Fibroblast of the conjunctiva (primary cell): Measurements from ENCODE around the gene CDKN2A.

Source experiments
- DNase-seq: peaks from one replicate; pipeline ENCODE4 v3.0.0-alpha.2; 2010; ENCODE audit warnings: low read depth

CDKN2A gene

DNA sequence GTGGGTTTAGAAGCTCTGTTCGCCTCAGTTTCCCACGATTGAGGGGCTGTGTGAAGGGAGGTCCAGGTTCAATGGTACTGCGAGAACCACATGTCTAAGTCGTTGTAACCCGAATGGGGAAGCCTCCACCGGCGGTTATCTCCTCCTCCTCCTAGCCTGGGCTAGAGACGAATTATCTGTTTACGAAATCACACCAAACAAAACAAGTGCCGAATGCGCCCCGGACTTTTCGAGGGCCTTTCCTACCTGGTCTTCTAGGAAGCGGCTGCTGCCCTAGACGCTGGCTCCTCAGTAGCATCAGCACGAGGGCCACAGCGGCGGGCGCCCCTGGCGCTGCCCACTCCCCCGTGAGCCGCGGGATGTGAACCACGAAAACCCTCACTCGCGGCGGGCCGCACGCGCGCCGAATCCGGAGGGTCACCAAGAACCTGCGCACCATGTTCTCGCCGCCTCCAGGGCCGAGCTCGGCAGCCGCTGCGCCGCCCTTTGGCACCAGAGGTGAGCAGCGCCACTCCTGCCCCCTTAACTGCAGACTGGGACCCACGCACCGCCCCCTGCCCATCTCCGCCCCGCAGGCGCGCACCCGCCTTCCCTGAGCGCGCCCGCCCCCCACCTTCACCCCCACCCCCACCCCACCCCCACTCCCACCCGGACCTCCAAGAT is at the start of gene CDKN2A:
TSS of gene CDKN2A (minus strand) at position 500 of the 663 bp plus-strand sequence.
- DNase-seq = no peak

- DNase-seq = no peak
These were observed 49.7 kb upstream of the CDKN2A start for GRCh38 chr9:22043928-22044327.

- no peak for DNase-seq
These were observed 47.6 kb upstream of the CDKN2A start for GRCh38 chr9:22041775-22042174.

DNA sequence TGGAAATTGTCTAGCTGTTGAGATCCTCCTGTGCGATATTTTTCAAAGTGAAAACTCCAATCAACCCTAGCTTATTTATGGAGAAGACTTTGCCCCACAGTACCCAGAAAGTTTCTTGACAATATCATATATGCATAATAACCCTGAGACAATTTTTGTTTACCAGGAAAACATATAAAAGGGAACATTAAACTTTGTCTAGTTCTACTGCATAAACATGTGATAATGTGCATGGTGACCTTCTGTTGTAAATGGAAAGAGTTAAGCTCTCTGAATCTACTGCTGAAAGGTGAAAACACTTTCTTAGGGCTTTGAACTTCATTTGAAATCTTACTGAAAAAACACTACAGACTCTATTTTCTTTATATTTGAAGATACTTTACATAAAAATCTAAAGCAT is 47.2 kb upstream of the CDKN2A start:
- DNase-seq = no peak

DNA sequence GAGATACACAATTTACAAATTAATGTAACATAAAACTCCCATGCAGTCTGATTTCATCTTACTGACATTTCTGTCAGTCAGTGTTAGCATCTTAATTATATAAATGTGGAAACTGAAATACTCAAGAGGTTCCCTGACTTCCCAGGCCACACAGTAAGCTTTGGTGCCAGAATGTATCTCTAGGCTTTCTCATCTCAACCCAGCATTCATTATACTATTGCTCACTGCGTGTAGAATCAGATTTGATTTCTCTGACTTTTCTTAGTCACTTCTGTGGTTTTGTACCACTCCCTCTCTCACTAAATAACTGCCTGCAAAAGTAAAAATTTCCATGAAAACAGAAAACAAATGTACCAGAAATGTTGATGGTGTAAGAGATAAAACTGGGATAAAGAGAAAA is 46.6 kb upstream of the CDKN2A start:
- no peak for DNase-seq

GRCh38 chr9:22039258-22039657 is 45.1 kb upstream of the CDKN2A start:
- no peak for DNase-seq

- no peak for DNase-seq
These were observed 43.9 kb upstream of the CDKN2A start for GRCh38 chr9:22037954-22038690.

DNA sequence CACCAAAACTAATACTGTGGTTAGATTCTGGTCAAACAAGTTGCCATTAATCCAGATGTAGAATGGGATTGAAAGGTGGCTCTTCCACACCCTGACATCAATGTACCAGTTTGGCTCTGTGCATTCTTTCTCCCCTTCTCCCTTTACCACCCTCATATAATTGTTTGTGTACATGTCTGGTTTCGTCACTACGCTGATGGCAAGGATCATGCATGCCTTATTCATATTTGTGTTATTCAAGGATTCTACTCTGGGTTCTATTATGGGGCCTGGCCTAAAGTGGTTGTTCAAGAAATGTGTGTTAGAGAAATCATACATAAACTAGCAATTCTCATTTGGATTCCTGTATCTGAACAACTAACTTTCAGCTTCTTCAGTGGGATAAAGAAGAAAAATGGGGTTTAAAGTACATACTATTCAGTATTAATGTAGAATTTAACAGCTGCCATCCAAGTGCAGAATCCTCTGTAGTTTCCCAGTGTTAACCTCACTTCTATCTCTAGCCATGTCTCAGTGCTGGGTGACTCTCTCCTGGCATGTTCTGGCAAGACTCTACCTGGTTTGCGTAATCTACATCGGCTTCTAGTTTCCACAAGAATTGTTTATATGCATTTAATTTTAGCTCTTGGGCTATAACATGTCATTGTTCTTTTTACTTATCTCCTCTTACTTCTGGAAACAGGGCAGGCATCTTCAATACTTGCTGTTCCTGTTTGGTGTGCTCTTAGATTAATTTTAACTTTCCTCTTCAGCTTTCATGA is 42.9 kb upstream of the CDKN2A start:
- no peak for DNase-seq

DNA sequence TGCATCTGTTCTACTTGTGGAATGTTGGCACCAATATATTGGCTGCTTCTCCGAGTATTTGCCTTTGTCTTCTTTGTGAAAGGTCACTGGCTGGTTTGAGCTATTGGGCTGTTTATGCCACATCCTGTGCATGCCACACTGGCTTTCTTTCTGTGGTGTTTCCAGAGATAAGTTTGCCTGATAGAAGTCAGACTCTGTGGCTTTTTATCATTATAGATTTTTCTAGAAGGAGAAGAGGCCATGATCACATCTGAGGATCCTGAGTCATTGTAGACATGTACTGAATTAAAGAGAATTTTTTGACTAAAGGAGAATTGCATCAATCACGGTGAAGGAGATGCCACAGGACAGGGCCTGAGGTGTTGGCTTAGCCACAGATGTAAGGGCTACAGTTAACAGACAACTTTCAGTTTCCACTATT is 41.4 kb upstream of the CDKN2A start:
- no peak for DNase-seq

DNA sequence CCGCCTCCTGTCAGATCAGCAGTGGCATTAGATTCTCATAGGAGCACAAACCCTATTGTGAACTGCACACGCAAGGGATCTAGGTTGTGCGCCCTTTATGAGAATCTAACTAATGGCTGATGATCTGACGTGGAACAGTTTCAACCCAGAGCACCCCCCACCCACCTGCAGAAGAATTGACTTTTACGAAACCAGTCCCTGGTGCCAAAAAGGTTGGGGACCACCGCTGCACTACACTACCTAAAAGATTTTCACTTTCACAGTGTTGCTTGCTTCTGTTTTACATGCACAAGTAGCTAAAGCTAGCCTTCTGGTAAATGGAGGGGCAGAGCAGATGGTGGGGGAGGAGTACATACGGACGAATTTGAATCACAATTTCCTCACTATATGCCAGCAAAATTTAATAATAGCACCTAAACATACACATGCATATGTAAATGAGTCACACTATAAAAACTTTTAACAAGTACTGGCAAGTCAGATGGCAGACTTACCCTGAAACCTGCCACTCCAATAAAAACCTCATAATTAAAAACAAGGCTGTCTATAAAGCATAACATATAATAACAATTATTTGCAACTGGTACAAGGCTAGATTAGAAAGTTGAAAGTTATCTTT is 38.9 kb upstream of the CDKN2A start:
- DNase-seq = no peak

GRCh38 chr9:22031655-22032411 is 37.6 kb upstream of the CDKN2A start:
- DNase-seq = no peak

DNA sequence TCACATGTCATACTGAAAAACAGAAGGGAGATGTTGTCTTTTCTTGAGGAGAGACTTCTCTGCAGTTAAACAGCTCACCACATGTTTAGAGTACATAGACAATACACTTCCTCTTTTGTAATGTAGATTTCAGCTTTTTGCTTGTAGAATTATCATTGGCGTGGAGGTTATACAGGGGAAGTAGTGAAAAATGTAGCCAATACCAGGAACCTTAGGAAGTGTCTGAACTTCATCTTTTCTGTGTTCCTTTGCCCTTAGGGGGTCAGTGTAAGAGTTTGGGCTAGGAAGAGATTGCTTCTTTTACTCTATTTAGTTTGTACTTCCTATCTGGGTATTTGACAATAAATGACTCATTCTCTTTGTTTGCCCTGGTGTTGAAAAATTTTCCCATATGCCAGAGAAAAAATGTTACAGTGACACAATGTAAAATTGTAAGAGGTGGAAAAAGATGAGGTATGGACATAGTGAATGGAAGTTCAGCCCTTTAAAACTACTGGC is 36.0 kb upstream of the CDKN2A start:
- DNase-seq = no peak

DNA sequence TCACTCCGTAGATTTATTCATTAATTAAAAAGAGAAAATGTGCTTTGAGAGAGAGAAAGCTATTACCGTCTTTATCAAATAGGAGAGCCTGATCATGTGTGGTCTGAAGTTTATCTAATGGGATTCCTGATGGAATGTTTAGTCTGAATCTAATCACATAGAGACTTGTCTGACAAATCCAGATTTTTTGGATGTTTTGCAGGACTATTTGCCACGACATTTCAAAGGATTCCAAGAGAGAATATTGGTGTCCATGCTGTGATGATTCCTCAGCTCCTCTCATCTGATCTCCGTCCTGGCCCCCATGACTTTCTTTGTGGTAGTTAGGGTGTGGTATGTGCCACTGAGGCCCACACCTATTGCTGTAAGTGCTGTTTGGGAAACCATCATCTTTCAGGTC is 35.0 kb upstream of the CDKN2A start:
- DNase-seq = no peak

- DNase-seq = no peak
These were observed 34.2 kb upstream of the CDKN2A start for GRCh38 chr9:22028394-22028793.

DNA sequence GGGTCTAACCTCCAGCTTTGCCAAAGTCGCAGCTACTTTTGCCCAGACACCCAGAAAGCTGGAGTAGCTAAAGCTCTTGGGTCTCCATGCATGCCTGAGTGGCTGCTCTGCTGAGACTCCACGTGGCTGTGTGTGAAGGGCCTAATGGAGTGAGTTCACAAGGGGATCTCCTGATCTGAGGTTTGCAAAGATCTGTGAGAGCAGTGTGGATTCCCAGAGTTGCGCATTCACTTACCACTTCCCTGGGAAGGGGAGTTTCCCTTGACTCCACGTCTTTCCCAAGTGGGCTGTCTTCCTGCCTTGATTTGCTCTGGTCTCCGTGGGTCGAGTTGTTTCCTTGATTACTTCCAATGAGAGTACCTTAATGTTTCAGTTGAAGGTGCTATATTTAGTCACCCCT is 32.5 kb upstream of the CDKN2A start:
- no peak for DNase-seq

DNA sequence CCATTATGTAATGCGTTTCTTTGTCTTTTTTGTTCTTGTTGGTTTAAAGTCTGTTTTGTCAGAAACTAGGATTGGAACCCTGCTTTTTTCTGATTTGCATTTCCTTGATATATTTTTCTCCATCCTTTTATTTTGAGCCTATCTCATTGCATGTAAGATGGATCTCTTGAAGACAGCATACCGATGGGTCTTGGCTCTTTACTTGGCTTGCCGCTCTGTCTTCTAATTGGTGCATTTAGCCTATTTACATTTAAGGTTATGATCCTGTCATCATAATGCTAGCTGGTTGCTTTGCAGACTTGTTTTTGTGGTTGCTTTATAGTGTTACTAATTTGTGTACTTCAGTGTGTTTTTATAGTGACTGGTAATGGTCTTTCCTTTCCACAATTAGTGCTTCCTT is 28.2 kb upstream of the CDKN2A start:
- no peak for DNase-seq

- DNase-seq = no peak
These were observed 16.9 kb upstream of the CDKN2A start for GRCh38 chr9:22010866-22011625.

- DNase-seq = no peak
These were observed 15.3 kb upstream of the CDKN2A start for GRCh38 chr9:22009506-22009867.

- peak; percentile 92 for DNase-seq
These were observed 14.7 kb upstream of the CDKN2A start, which contains the start of gene CDKN2B for GRCh38 chr9:22008717-22009505. Gene CDKN2B, minus strand, starts transcription at chr9:22009305. Its CDS starts 352 bp downstream, at chr9:22008953.

- DNase-seq = no peak
These were observed 14.2 kb upstream of the CDKN2A start for GRCh38 chr9:22008384-22008716.
